Activated CD4-positive, alpha-beta T cell treated with anti-CD3 and anti-CD28 coated beads, Interleukin-2, amount 10 ng/mL, durations not matched to agents 7 days and 5 days (primary cell): ENCODE results near the gene GLTPD2. TPM values are rescaled to one million over a fixed set of nuclear protein-coding genes. Genes with fewer than 3 reads are reported as not detected.

ENCODE experiments used
- CTCF ChIA-PET: fragments of 350-600 bp; sonication (Branson Sonifier 250); formaldehyde crosslinking; loops from one replicate; lab custom pipeline; 2021; ENCODE audit warnings: antibody characterized with exemption; lab: Charles Lee
- POLR2A ChIA-PET: fragments of 350-600 bp; sonication (Branson Sonifier 250); formaldehyde crosslinking; loops from one replicate; lab custom pipeline; 2021; ENCODE audit warnings: antibody characterized with exemption; lab: Charles Lee
- DNase-seq: peaks from one replicate; pipeline ENCODE4 v3.0.0-alpha.2; 2020
- H3K27ac Mint-ChIP-seq: one replicate; pipeline ENCODE4 v1.8.0; 2021; ENCODE audit warnings: mild to moderate bottlenecking, moderate library complexity, mixed read lengths
- H3K27me3 Mint-ChIP-seq: one replicate; pipeline ENCODE4 v1.8.0; 2021; ENCODE audit warnings: mixed read lengths
- H3K36me3 Mint-ChIP-seq: one replicate; pipeline ENCODE4 v1.8.0; 2021; ENCODE audit warnings: low read depth, mixed read lengths
- H3K4me1 Mint-ChIP-seq: one replicate; pipeline ENCODE4 v1.8.0; 2021; ENCODE audit warnings: mixed read lengths
- H3K4me3 Mint-ChIP-seq: one replicate; pipeline ENCODE4 v1.8.0; 2021; ENCODE audit warnings: mild to moderate bottlenecking, moderate library complexity, mixed read lengths
- H3K9me3 Mint-ChIP-seq: one replicate; pipeline ENCODE4 v1.8.0; 2021; ENCODE audit warnings: mixed read lengths
- total RNA-seq, 2 experiments: library from RNA; stranded (reverse); gene quantifications; one replicate each; pipeline ENCODE4 v1.2.3, GENCODE V29; 2021

GLTPD2 gene
- total RNA-seq, 2 experiments from 2014 or later: not detected

DNA sequence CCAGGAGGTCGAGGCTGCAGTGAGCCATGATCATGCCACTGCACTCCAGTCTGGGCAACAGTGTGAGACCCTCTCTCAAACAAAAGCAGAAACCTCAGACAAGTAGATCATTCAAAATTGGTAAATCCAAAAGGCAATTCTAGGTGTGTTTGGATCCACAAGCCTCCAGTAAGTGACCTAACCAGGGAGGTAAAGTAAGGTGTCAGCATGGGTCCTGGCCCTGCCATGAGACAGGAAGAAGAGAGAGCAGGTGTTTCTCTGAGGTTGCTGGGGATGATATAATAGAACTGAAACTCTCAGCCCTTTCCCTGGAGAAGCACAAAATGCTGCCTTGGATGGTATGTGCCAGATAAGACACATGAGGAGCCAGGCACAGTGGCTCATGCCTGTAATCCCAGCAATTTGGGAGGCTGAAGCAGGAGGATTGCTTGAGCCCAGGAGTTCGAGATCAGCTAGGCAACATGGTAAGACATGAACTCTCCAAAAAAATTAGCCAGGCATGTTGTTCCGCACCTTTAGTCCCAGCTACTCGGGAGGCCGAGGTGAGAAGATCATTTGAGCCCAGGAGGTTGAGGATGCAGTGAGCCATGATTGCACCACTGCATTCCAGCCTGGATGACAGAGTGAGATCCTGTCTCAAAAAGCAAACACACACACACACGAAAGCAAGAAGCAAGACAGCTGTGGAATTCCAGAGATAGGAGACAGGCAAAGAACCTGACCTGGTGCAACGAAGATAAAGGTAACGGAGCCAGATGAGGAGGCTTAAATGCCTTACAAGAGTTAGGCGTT lies 10.6 kb upstream of the GLTPD2 start:
- Mint-ChIP-seq H3K27me3 (peaks cover 28% of the 10 kb centered on the region), H3K4me3 (no peak overlapping the region), H3K9me3 (no peaks in the 10 kb centered on the region), H3K4me1 (peaks cover 5% of the 10 kb centered on the region), H3K36me3 (no peaks in the 10 kb centered on the region), H3K27ac (no peak overlapping the region)
- DNase-seq: no peak
- ChIA-PET CTCF (no interaction called here), POLR2A (no interaction called here)

DNA sequence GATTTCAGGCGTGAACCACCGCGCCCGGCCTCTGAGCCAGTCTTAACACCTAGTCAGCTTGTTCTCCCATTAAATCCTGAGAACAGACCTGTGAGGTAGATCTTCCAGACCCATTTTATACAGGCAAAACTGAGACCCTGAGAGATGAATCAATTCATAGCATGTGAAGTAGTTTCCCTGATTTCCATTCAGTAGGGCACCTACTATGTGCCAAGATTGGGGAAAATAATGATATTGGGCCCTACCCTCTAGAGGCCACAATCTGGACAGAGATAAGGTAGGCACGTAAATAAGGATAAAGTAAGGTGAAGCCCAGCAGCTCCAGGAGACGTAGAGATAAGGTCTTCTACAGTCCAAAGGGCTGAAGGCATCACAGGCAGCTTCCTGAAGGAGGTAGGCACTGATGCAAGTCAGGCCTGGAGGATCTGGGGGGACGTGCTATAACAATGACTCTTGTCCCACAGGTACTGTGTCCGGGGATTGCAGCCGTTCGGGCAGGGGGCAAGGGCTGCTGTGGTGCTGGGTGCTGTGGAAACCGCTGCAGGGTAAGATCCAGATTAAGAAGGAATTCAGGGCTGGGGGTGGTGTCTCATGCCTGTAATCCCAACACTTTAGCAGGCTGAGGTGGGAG lies 8.3 kb upstream of the GLTPD2 start:
- Mint-ChIP-seq H3K4me3 (no peak overlapping the region), H3K9me3 (no peaks in the 10 kb centered on the region), H3K36me3 (no peaks in the 10 kb centered on the region), H3K27me3 (peaks cover 46% of the 10 kb centered on the region), H3K4me1 (peaks cover 11% of the 10 kb centered on the region), H3K27ac (no peak overlapping the region)
- DNase-seq: no peak
- ChIA-PET POLR2A (no interaction called here), CTCF (interaction anchor here (1.7 to 1.9 kb wide), 2 partner anchors 10 to 101 kb away, joined by 4 to 16 read pairs; no protein-coding TSS in a partner anchor)

DNA sequence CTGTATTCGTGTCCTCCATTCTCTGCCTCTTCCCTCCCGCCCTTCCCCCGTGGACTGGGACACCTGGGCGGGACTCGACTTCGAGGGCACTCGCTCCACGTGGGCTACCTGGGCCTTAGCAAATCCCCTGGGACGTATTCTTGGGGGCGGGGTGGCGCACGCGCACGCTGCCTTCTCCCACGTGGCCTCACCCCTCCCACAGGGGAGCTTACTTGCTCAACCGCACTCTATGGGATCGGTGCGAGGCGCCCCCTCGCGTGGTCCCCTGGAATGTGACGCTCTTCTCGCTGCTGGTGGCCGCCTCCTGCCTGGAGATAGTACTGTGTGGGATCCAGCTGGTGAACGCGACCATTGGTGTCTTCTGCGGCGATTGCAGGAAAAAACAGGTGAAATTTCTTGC lies 6.1 kb upstream of the GLTPD2 start:
- DNase-seq: peak; percentile 24
- ChIA-PET CTCF (interaction anchor here (0.6 to 2.0 kb wide), 3 partner anchors 9 to 217 kb away, joined by 3 to 11 read pairs (median 3); no protein-coding TSS in a partner anchor), POLR2A (no interaction called here)
- Mint-ChIP-seq H3K9me3 (no peaks in the 10 kb centered on the region), H3K4me3 (no peak overlapping the region), H3K27ac (no peak overlapping the region), H3K4me1 (peaks cover 25% of the 10 kb centered on the region), H3K27me3 (peaks cover 64% of the 10 kb centered on the region), H3K36me3 (no peaks in the 10 kb centered on the region)

DNA sequence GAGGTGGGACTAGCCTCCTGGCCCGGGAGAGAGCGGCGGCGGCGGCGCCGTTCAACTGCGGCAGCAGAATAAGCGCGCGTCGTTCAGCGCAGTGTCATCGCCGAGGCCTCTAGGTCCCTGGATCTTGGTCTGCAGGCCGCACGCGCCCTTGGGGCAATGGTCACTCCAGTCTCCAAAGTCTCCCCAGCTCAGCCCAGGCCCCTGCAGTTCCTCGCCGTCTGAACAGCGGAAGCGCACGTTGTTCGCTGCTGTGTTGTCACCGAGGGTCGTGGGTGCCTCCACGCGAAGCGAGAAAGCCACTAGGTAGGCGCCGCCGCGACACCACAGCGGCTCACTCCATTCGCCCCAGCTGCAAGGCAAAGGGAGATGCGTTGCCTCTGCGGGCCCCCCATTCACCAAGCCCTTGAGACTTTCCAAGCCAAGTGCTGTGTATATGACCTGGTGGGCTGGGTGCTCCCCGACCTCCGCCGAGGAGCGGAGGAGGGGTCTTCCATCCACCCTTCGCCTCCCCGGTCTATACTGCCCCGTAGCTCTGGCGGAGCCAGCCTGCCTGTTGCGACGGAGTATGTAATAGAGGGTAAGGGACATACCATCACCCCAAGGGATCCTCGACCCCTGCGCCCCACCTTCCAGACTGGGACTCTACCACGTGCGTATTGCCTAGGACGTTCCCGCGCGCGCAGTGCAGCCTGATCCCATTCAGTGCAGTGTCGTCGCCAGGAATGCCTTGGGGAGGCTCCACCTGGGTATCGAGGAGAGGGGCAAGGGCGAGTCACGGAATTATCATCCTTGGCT lies 3.3 kb upstream of the GLTPD2 start:
- no peaks in the 10 kb centered on the region for H3K9me3 Mint-ChIP-seq
- H3K4me3 Mint-ChIP-seq: no peak overlapping the region
- CTCF ChIA-PET: interaction anchor here (0.6 to 2.0 kb wide), 3 partner anchors 13 to 139 kb away, joined by 3 to 7 read pairs (median 3); no protein-coding TSS in a partner anchor
- H3K36me3 Mint-ChIP-seq: no peaks in the 10 kb centered on the region
- H3K27me3 Mint-ChIP-seq: peaks cover 64% of the 10 kb centered on the region
- DNase-seq: no peak
- POLR2A ChIA-PET: no interaction called here
- no peak overlapping the region for H3K27ac Mint-ChIP-seq
- peaks cover 34% of the 10 kb centered on the region for H3K4me1 Mint-ChIP-seq

DNA sequence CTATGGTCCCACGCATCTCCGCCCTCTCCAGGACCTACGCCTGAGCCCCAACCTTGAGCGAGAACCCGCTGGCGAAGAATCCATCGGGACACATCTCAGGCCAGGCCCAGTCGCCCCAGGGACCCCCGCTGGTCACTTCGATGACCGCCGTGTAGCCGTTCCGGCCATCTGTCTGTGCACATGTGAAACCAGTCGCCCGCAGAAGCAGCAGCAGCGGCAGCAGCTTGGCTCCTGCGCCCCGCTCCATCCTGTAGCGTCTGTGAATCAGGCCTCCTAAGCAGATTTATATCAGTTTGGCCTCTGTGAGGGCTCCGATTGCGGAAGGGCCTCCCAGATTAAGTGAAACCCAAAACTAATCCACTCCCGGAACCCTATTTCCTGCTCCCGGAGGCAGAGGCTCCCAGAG lies 2.7 kb upstream of the GLTPD2 start, which contains the start of gene VMO1:
VMO1 (minus strand) TSS at position 259 of the 406 bp plus-strand sequence; CDS start at position 247, 12 bp downstream.
- Mint-ChIP-seq H3K27ac (no peak within 1 kb of the TSS), H3K9me3 (no peaks in the 10 kb centered on the region), H3K4me1 (peaks cover 38% of the 10 kb centered on the region), H3K4me3 (no peak within 1 kb of the TSS), H3K27me3 (peaks cover 61% of the 10 kb centered on the region), H3K36me3 (no peaks in the 10 kb centered on the region)
- no peak for DNase-seq
- POLR2A ChIA-PET: no interaction called here
- CTCF ChIA-PET: interaction anchor here (1.4 kb wide), 1 partner anchor 54 kb away, joined by 3 read pairs; the partner anchor contains the start of gene MED11

DNA sequence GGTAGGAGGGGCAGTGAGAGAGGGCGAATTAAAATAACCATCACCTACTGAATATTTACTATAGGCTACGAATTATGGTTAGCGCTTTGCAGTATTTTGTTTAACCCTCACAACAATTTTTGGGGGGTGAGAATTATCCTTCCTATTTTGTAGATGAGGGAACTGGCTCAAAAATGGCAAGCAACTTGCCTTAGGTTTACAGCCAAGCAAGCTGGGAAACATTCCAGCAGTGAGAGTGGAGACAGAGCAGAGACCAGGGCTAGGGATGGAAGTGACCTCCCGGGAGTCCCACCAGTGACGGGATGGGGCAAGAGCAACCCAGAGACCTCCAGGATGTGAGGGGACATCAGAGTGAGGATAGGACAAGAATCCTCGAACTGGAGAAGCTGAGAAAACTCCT lies 2.2 kb upstream of the GLTPD2 start:
- H3K27ac Mint-ChIP-seq: no peak overlapping the region
- POLR2A ChIA-PET: no interaction called here
- H3K4me1 Mint-ChIP-seq: peaks cover 40% of the 10 kb centered on the region

DNA sequence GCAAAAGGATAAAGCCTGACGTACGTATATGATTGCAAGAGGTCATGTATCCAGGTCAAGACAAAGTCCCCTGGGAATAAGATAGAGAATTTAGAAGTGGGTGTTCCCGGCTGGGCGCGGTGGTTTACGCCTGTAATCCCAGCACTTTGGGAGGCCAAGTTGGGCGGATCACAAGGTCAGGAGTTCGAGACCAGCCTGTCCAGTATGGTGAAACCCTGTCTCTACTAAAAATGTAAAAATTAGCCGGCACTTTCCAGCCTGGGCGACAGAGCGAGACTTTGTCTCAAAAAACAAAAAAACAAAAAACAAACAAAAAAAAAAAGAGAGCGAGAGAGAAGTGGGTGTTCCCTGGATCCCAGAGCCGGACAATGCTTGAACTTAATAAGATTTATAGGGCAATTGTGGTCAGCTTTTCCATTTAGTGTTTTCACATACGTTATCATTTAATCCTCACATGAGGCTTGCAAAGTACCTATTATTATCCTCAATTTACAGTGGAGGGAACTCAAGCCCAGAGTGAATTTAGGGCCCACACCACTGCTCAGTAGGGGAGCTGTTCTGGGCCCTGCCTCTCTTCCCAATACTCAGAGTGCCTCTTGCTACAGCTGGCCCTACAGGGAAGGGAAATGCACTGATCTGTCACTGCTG lies 481 bp upstream of the GLTPD2 start:
- CTCF ChIA-PET: interaction anchor here (1.2 to 2.1 kb wide), 2 partner anchors 13 to 17 kb away, joined by 4 to 7 read pairs; partner anchors contain the start of gene TM4SF5
- H3K36me3 Mint-ChIP-seq: no peaks in the 10 kb centered on the region
- H3K4me1 Mint-ChIP-seq: peaks cover 35% of the 10 kb centered on the region
- H3K9me3 Mint-ChIP-seq: no peaks in the 10 kb centered on the region
- H3K27ac Mint-ChIP-seq: no peak overlapping the region
- no peak for DNase-seq
- H3K4me3 Mint-ChIP-seq: peak overlapping the region; percentile 22
- POLR2A ChIA-PET: no interaction called here
- peaks cover 52% of the 10 kb centered on the region for H3K27me3 Mint-ChIP-seq

More for the DNA sequence above, 2.2 kb upstream of the GLTPD2 start:
- H3K36me3 Mint-ChIP-seq: no peaks in the 10 kb centered on the region
- H3K9me3 Mint-ChIP-seq: no peaks in the 10 kb centered on the region
- peaks cover 61% of the 10 kb centered on the region for H3K27me3 Mint-ChIP-seq
- no peak for DNase-seq
- CTCF ChIA-PET: interaction anchor here (0.8 to 1.4 kb wide), 2 partner anchors 9 to 55 kb away, joined by 3 read pairs; partner anchors contain the start of genes MED11 and PSMB6
- H3K4me3 Mint-ChIP-seq: no peak overlapping the region

DNA sequence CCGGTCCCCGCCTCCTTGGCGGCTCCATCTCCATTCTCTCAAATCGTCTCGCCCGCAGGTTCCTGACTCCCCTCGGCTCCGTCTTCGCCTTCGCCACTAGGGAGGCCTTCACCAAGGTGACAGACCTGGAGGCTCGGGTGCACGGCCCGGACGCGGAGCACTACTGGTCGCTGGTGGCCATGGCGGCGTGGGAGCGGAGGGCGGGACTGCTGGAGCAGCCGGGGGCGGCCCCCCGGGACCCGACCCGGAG lies 862 bp downstream of the GLTPD2 start:
- Mint-ChIP-seq H3K27me3 (peaks cover 42% of the 10 kb centered on the region), H3K36me3 (no peaks in the 10 kb centered on the region), H3K9me3 (no peaks in the 10 kb centered on the region), H3K27ac (peak overlapping the region; percentile 52), H3K4me3 (peak overlapping the region; percentile 62), H3K4me1 (peaks cover 33% of the 10 kb centered on the region)
- POLR2A ChIA-PET: interaction anchor here (0.5 kb wide), 1 partner anchor 260 kb away, joined by 6 read pairs; no protein-coding TSS in a partner anchor
- no peak for DNase-seq
- CTCF ChIA-PET: interaction anchor here (0.6 to 2.4 kb wide), 36 partner anchors 10 to 1066 kb away, joined by 3 to 20 read pairs (median 4); partner anchors contain the start of genes ARRB2, C17orf107, CHRNE and CXCL16

DNA sequence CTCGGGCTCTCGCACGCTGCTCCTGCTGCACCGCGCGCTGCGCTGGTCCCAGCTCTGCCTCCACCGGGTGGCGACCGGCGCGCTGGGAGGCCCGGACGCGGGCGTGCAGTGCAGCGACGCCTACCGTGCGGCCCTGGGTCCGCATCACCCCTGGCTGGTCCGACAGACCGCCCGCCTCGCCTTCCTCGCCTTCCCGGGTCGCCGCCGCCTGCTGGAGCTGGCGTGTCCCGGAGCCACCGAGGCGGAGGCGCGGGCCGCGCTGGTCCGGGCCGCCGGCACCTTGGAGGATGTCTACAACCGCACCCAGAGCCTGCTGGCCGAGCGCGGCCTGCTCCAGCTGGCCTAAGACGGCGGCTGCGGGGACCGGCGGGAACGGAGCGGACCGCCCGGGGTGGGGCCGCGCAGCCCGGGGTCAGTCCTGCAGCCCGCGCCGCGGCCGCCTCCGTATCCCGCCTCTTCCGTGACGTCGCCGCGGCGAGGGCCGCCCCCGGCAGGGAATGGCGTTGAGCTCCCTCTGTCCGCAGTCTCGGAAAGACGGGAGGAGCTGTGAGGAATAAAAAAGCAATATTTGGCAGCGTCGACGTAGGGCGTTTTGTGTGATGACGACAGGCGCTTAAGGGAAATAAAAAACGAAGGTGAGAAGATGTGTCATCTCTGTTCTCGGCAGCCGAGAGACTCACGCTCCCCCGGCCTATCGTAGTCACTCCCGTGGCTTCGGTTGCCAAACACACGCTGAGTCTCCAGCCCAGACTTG lies 1.4 kb downstream of the GLTPD2 start:
- Mint-ChIP-seq H3K4me3 (peak overlapping the region; percentile 81), H3K27ac (peak overlapping the region; percentile 92), H3K36me3 (no peaks in the 10 kb centered on the region), H3K4me1 (peaks cover 33% of the 10 kb centered on the region), H3K9me3 (no peaks in the 10 kb centered on the region), H3K27me3 (peaks cover 40% of the 10 kb centered on the region)
- peak; percentile 81 for DNase-seq
- ChIA-PET POLR2A (interaction anchor here (0.5 to 1.0 kb wide), 3 partner anchors 260 to 750 kb away, joined by 3 to 6 read pairs (median 3); partner anchors contain the start of genes CYB5D2 and ZZEF1), CTCF (interaction anchor here (0.6 to 2.4 kb wide), 39 partner anchors 9 to 1066 kb away, joined by 3 to 20 read pairs (median 4); partner anchors contain the start of genes ARRB2, C17orf107, CHRNE and CXCL16)

DNA sequence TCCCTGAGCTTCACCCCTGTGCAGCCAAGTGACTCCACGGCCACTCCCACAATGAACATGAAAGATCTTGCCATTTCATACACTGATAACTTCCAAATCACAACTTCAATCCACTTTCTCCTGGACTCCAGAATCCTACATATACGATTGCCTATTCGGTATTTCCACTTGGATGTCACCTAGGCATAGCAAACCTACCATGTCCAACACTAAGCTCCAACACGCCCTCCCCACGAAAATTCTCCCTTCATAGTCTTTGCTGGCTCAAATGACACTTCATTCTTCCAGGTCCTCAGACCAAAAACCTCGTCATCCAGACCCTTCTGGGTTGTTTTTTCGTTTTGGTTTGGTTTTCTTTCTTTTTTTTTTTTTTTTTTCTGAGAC lies 1.9 kb downstream of the GLTPD2 start:
- Mint-ChIP-seq H3K27ac (peak overlapping the region; percentile 92), H3K9me3 (no peaks in the 10 kb centered on the region), H3K4me1 (peaks cover 34% of the 10 kb centered on the region), H3K27me3 (peaks cover 34% of the 10 kb centered on the region), H3K36me3 (no peaks in the 10 kb centered on the region), H3K4me3 (peak overlapping the region; percentile 81)
- POLR2A ChIA-PET: interaction anchor here (0.6 to 1.0 kb wide), 2 partner anchors 648 to 750 kb away, joined by 3 read pairs; partner anchors contain the start of genes CYB5D2 and ZZEF1
- CTCF ChIA-PET: interaction anchor here (1.0 to 2.4 kb wide), 25 partner anchors 9 to 224 kb away, joined by 3 to 20 read pairs (median 6); partner anchors contain the start of genes ARRB2, C17orf107, CHRNE and CXCL16
- no peak for DNase-seq

DNA sequence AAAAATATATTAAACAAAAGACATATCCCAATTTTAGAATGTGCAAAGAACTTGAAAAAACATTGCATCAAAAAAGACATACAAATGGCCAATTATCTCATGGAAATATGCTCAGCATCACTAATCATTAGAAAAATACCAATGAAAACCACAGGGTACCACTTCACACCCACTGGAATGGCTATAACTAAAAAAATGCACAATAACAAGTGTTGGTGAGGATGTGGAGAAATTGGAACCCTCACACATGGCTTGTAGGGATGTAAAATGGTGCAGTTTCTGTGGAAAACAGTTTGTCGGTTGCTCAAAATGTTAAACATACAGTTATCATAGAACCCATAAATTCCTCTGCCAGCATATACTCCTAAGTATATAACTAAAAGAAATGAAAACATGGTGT lies 6.4 kb downstream of the GLTPD2 start:
- CTCF ChIA-PET: no interaction called here
- POLR2A ChIA-PET: no interaction called here

More for the DNA sequence above, 6.4 kb downstream of the GLTPD2 start:
- H3K4me3 Mint-ChIP-seq: peak overlapping the region; percentile 99
- peaks cover 29% of the 10 kb centered on the region for H3K4me1 Mint-ChIP-seq
- H3K27ac Mint-ChIP-seq: peak overlapping the region; percentile 96
- no peaks in the 10 kb centered on the region for H3K9me3 Mint-ChIP-seq
- H3K27me3 Mint-ChIP-seq: peaks cover 3% of the 10 kb centered on the region
- no peak for DNase-seq
- H3K36me3 Mint-ChIP-seq: peaks cover 15% of the 10 kb centered on the region
